Measurements from ENCODE around the gene BCLAF1.

The BCLAF1 gene, protein sequence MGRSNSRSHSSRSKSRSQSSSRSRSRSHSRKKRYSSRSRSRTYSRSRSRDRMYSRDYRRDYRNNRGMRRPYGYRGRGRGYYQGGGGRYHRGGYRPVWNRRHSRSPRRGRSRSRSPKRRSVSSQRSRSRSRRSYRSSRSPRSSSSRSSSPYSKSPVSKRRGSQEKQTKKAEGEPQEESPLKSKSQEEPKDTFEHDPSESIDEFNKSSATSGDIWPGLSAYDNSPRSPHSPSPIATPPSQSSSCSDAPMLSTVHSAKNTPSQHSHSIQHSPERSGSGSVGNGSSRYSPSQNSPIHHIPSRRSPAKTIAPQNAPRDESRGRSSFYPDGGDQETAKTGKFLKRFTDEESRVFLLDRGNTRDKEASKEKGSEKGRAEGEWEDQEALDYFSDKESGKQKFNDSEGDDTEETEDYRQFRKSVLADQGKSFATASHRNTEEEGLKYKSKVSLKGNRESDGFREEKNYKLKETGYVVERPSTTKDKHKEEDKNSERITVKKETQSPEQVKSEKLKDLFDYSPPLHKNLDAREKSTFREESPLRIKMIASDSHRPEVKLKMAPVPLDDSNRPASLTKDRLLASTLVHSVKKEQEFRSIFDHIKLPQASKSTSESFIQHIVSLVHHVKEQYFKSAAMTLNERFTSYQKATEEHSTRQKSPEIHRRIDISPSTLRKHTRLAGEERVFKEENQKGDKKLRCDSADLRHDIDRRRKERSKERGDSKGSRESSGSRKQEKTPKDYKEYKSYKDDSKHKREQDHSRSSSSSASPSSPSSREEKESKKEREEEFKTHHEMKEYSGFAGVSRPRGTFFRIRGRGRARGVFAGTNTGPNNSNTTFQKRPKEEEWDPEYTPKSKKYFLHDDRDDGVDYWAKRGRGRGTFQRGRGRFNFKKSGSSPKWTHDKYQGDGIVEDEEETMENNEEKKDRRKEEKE

DNA sequence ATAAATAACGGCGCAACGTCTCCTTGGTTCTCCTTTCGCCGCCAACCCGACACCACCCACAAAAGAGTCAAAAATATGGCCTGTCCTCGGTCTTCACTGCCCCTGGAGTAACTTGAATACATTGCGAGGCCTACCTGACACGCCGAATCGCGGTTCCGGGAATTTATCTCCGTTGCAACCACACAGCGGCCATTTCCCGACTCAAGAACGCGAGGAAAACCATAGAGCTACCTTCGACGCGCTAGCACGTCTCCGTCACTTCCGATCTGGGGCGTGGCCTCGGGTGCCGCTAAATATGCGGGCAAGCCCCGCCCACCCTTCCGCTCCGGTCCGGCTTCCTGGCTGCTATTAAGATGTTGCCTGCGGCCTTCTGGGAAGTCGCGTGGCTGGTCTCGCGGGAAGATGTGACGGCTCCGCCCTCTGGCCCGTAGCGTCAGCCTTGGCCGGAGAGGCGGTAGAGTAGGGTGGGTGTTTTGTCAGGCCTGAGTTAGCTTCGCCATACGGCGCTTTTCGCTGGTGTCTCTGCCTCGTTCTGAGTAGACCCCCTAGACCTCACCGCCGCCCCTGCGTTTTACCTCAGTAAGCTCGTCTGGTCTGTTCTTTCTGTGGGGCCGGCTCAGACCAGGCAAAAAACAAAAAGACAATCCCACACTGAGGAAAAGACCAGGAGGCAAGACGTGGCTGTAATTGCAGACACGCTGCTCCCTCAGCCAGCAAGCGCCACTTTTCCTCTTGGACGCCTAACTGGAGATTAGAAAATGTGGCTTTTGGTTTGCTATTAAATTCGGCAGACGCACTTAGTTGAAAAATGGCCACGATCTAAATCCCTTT lies at the start of gene BCLAF1:
Gene BCLAF1 (minus strand): TSS at position 268 of the 831 bp plus-strand sequence. CDS start 9,980 bp downstream, outside the sequence.
- peak; percentile 98 for DNase-seq (ENCODE audit: low read depth in 3 of 3)

DNA sequence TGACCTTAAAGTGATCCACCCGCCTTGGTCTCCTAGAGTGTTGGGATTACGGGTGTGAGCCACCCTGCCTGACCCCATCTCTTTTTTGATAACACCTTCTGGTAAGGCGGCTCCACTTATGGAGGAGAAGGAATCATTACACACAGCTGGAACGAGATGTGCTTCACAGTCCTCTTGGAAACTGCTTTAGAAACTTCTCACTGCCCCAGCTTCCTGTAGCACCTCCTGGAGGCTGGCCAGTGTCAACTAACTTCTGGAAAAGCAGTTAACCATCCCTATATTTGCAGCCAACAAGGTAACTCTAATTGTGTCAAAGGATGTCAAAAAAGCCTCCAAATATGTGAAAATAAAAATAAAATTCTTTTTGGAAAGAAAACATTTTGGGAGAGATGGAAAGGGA lies 48.8 kb upstream of the BCLAF1 start:
- DNase-seq (ENCODE audit: low read depth in 3 of 3): no peak

DNA sequence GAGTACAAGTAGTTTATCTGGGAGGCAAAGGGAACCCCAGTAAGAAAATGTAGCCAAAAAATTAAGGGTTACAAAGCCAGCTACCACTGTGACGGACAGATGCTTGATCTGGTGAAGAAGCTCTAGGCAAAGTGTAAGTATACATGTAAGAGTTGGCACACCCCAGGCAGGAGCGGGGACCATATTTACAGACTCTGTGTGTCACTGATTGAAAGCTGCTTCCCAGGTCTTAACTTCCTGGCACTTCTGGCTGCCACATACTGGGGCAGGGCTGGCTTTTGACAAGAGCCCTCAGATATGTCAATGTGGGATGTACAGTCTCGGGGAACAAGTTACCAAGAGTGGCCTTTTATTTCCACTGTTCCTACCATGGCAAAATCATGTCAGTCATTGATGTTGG lies 48.0 kb upstream of the BCLAF1 start:
- no peak for DNase-seq (ENCODE audit: low read depth in 3 of 3)

DNA sequence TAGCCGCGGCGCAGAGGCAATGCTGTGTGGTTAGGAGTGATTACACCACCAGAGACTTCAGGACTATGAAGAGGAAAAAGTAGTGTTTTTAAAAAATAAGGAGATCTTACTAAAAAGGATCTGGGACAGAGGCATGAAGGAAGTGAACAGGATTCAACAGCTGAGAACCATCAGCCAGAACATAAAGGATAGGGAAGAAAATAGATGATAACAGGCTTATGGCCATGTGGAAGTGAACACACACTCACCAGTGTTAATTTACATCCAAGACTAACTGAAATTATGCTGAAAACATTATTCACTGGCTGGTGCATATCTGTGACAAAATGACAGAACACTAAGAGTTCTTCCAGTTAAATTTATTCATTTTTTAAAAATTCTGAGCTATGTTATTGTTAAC lies 47.5 kb upstream of the BCLAF1 start:
- DNase-seq (ENCODE audit: low read depth in 3 of 3): no peak

DNA sequence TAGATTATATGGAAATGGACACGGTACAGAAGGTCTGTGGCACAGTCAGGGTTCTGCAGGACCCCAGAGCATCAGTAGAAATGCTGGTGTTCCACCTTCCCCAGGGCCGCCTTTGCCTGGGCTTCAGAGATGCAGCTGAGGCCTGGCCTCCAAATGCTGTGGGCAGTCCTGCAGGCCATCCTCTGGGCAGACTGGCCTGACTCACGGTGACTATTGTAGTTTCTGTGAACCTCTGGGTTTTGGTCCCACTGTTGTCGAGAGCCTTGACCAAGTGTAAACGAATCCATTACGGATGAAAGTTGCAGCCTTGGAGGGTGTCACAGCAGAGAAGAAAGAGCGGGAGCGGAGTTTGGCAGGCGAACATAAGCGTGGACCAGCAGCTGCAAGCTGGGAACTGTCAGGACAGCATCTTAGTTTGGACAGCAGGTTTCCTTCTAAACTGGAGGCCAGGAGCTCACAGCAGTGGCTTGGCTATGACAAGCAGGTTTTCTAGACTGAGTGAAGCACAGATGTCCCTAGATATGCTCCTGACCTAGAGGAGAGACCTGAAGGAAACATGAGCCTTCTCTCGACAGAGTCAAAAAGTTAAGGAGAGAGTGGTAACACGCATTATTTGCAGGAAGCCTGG lies 46.2 kb upstream of the BCLAF1 start:
- no peak for DNase-seq (ENCODE audit: low read depth in 3 of 3)

DNA sequence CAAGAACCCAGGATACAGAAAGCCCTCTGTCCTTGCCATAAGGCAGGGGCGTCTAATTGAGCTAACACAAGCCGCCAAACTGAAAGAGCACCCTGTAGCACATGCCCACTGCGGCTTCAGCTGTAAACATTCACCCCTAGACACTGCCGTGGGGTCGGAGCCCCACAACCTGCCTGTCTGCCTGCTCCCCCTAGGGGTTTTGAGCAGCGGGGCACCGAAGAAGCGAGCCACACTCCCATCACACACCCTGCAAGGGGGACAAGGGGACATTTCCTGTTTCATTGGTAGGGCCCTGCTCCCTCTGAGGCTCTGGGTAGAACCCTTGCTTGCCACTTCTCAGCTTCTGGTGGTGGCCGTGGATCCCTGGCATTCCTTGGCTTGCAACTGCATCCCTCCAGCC lies 45.2 kb upstream of the BCLAF1 start:
- DNase-seq (ENCODE audit: low read depth in 3 of 3): no peak

DNA sequence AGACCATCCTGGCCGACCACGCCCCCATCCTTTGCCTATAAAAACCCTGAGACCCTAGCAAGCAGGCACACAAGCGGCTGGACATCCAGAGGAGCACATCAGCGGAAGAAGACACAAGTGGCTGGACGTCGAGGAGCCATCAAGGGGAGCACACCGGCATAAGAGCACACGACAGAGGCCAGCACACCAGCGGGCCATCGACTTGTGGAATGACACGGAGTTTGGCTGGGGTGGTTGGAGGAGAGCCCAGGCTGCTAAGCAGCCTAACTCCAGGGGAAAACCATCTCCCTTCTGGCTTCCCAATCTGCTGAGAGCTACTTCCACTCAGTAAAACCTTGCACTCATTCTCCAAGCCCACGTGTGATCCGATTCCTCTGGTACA lies 44.8 kb upstream of the BCLAF1 start:
- DNase-seq (ENCODE audit: low read depth in 3 of 3): no peak

DNA sequence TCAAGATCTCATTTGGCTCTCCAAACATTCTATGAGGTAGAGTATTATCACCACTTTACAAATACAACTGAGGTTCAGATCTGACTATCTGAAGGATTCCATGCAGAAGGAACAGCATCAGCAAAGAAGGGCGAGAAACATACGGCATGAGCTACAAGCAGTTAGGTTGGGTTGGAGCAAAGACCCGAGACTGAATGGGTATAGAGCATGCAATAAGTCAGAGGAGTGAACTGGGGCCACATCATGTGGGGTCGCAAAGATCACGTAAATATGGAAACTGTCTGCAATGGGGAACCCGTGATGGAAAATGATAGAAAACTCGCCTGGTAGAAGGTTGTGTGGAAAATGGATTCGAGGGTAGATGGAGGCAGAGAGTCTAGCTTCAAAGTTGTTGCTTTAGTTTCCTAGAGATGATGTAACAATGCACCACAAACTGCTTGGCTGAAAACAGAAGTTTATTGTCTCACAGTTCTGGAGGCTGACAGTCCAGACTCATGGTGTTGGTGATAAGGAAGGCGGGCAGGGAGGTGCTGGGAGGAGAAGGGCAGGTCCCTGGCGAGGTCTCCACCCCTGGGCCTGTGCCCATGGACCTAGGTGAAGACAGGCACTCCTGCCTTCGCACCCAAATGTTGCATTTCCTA lies 44.3 kb upstream of the BCLAF1 start:
- DNase-seq (ENCODE audit: low read depth in 3 of 3): no peak

DNA sequence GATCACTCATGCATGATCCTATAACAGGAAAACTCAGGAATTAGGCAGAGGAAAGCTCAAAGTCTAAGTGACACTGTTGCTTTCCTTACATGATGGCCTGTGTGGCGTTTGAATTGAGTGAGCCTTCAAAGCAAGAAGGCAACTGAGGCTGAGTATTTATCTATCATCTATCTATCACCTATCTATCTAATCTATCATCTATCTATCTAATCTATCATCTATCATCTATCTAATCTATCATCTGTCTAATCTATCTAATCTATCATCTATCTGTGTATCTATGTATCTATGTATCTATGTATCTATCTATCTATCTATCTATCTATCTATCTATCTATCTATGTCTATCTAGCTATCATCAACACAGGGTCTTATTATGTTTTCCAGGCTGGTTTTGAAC lies 41.8 kb upstream of the BCLAF1 start:
- DNase-seq (ENCODE audit: low read depth in 3 of 3): no peak

DNA sequence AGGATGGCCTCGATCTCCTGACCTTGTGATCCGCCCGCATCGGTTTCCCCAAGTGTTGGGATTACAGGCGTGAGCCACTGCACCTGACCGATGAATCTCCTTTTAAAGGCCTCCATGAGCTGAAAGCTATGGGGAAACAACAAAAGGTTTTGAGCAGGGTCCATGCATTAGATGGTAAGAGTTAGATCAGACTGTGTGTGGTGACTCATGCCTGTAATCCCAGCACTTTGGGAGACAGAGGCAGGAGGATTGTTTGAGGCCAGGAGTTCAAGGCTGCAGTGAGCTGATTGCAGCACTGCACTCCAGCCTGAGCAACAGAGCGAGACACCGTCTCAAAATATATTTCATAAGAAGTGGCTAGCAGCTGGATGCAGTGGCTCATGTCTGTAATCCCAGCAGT lies 41.0 kb upstream of the BCLAF1 start:
- no peak for DNase-seq (ENCODE audit: low read depth in 3 of 3)

DNA sequence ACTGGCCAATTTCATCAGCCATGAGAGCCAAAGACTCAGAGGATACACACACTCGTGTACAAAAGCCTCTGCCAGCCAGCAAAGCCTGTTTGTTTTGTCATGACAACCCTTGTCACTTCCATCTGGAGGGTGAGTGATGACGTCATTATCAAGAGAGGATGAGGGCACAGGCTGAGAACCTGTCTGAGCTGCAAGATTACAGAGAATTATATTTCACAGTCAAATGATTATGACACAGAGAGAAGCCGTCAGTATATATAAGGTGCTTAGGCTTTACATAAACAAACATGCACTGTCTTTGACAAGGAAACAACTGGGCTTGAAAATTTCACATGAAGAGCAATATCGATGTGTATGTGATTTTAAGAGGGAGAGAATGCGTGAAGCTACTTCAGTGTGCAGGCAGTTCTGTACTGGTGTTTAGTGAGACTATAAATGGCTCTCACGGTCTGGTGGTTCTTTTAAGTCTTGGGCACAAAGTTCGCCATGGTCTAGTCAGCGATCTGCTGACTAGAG lies 36.5 kb upstream of the BCLAF1 start:
- DNase-seq (ENCODE audit: low read depth in 3 of 3): no peak

DNA sequence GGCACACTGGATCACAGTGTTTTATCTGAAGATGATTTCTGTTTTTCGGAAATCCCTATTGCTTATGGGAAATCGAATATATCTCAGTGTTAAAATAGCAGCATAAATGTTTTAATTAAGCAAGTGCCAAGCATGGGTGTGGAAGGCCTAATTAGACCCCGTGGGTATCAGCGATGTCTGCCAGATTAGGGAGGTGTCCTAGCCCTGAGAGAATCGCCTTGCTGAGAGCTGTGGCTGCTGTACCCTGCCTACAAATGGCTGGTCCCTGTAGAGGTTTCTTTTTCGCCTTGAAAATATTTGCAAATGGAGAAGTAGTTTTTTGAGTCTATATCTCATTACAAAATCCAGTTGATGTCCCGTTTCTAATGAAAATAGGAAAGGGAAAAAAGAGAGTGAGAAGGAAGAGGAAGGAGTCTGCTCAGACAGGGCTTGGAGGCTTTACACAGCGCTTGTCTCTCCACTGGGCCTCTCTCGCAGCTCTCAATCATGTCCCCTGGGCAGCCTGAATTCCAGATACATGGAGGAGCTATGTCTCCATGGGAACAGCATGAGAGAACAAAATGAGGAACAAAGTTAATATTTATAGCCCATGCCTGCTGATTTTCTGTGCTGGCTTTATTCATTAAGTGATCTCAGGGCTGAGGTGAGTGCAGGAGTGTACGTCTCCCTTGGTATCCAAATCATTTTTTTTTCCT lies 35.2 kb upstream of the BCLAF1 start:
- no peak for DNase-seq (ENCODE audit: low read depth in 3 of 3)

DNA sequence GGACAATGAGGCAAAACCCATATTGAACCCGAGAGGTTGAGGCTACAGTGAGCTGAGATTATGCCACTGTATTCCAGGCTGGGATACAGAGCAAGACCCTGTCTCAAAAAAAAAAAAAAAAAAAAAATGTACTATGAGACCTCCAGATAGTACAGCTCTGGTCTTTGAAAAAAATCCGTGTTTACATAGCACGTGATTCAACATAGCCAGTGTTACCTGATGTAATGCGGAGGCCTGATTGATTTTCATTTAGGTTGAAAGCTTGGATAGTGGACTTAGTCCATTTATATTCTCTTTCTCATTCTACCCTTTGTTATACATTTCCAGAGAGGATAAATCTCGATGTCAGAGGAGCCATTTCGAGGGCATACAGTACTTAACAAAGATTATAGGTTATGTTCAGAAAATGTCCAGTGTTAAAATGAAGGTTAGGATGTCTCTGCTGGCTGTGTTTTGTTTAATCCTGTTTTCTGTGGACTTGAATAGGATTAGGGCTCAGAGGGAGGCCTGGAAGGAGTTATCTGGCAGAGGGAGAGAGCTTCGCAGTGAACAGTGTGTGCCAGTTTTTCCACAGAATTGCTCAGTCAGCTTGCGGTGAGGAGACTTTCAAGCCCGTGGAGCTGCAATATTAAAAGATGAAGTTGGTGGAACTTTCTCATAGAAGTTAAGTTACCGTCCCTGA lies 33.9 kb upstream of the BCLAF1 start:
- DNase-seq (ENCODE audit: low read depth in 3 of 3): no peak

DNA sequence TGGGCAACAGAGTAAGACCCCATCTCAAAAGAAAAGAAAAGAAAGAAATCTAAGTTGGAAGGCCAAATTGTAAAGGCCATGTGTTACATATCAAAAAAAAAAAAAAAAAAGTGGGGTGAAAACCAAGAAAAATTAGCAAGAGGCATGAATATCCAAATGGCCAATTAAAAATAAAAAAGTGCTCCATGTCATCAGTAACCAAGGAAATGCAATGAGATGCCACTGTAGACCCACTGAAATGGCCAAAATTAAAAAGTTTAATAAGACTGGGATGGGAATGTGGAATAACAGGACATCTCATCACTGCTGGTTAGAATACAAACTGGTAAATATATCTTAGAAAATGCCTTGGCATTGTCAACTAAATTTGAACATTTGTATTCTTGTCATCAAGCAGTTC lies 30.1 kb upstream of the BCLAF1 start:
- no peak for DNase-seq (ENCODE audit: low read depth in 3 of 3)

DNA sequence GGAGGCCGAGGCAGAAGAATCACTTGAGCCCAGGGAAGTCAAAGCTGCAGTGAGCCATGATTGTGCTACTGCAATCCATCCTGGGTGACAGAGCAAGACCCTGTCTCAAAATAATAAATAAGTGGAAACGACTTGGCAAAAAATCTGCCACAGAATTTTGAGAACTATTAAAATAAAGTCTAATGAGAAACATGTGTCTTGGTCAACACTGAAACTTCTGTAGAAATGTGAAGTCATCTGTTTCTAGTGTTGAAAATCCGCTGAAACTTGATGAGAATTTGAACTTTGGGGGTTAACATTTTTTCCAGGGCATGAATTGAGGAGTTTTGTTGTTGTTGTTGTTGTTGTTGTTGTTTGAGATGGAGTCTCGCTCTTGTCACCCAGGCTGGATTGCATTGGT lies 29.0 kb upstream of the BCLAF1 start:
- DNase-seq (ENCODE audit: low read depth in 3 of 3): no peak

DNA sequence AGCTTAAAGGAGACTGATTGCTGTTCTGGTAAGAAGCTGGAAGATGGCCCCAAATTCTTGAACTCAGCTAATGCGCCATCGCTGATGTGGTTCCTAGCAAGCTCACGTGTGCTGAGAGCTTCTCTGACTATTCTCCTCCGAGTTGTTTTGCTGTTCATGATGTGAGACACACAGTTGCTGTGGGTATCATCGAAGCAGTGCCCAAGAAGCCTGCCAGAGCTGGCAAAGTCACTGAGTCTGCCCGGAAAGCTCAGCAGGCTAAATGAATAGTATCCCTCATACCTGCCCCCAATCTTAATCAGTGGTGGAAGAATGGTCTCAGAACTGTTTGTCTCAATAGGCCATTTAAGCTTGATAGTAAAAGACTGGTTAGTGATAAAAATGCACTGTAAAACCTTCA lies 28.3 kb upstream of the BCLAF1 start:
- DNase-seq (ENCODE audit: low read depth in 3 of 3): no peak

DNA sequence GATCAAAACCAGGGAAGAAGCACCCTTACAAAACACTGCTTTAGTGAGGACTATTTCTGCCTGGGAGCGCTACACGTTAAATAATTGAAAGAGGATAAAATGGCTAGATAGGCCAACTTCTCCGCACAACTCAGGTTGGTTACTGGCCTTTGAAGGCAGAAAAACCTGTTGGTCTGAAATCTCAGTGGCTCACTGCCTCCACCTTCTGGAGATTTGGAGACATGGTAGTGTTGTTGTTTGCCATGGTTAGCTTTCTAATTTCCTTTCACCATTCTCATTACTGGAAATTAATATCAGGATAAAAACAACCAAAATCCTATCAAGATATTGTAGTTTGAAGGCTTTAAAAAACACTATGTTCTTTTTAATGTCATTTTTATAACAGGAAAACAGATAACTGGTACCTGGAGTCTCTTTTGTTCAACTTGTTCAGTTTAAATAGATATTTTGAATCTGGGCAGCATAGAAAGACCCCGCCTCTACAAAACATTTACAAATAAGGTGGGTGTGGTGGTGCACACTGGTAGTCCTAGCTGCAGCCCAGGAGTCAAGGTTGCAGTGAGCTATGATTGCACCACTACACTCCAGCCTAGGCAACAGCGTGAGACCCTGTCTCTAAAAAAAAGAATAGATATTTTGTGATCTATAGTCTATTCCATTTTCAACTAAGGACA lies 27.5 kb upstream of the BCLAF1 start:
- peak; percentile 12 to 42 (median 20) for DNase-seq (ENCODE audit: low read depth in 3 of 3)

DNA sequence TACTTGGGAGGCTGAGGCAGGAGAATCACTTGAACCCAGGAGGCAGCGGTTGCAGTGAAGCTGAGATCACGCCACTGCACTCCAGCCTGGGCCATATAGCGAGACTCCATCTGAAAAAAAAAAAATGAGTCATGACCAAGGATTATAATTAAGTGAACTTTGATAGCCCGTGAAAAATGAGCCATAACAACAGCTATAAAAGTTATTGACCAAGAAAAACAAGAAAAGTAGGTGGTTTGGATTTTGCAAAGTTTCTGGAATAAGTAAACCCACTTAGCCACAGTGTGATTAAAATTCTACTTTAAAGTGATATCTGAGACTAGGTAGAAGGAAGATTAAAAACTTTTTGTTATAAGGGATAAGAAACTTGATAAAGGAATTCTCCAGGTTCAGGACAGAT lies 25.9 kb upstream of the BCLAF1 start:
- no peak for DNase-seq (ENCODE audit: low read depth in 3 of 3)

DNA sequence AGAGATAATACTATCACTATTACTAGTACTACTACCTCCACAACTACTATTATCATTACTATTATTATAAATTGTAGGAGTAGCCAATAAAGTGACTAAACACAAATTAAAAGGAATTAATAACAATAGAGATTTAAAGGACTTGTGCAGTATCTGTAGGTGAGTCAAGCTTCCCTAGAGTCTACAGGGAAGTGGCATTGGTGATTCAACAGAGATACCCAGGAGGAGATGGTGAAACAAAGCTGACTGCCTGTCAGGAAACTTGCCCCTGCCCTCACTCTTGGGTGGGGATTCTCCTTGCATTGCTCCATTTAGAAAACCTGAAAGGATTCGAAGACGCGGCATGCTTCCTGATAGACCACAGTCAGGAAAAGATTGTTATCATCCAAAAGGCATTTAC lies 23.3 kb upstream of the BCLAF1 start:
- no peak for DNase-seq (ENCODE audit: low read depth in 3 of 3)

Measured in stimulated activated CD4-positive, alpha-beta T cell treated with anti-CD3 and anti-CD28 coated beads, TNF-alpha, amount 100 ng/mL, for 48 hours (primary cell).